ENCODE data around the gene SLC25A51.

SLC25A51 gene

DNA sequence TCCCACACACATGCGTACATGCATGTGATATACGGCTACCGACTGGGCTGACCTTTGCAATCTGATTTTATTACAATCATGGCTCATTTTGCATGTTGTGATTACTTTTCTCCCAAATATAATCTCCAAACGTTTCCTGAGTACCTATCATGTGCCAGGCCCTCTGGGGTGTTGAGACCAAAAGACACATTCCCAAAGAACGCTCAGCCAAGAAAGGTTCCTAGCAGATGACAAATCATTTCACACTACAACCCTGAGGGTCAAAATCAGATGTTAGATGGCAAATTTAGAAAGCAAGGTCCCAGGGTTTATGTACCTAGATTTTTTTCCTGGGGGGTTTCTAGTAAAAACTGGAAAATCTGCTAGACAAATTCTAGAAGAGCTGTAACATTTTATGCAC lies 32.4 kb upstream of the SLC25A51 start:
- no peak for DNase-seq

GRCh38 chr9:37935096-37935495 lies 31.2 kb upstream of the SLC25A51 start:
- no peak for DNase-seq

DNA sequence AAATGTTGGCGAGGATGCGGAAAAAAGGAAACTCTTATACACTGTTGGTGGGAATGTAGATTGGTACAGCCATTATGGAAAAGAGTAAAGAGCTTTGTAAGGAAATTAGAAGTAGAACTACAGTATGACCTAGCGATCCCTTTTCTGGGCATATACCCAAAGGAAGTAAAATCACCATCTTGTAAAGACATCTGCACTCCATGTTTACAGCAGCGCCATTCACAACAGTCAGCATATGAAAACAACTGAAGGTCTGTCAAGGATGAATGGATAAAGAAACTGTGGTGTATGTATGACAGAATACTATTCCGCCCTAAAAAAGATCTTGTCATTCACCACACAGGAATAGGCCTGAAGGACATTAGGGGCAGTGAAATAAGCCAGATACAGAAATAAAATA lies 27.7 kb upstream of the SLC25A51 start:
- no peak for DNase-seq

GRCh38 chr9:37929441-37929895 lies 25.5 kb upstream of the SLC25A51 start:
- no peak for DNase-seq

DNA sequence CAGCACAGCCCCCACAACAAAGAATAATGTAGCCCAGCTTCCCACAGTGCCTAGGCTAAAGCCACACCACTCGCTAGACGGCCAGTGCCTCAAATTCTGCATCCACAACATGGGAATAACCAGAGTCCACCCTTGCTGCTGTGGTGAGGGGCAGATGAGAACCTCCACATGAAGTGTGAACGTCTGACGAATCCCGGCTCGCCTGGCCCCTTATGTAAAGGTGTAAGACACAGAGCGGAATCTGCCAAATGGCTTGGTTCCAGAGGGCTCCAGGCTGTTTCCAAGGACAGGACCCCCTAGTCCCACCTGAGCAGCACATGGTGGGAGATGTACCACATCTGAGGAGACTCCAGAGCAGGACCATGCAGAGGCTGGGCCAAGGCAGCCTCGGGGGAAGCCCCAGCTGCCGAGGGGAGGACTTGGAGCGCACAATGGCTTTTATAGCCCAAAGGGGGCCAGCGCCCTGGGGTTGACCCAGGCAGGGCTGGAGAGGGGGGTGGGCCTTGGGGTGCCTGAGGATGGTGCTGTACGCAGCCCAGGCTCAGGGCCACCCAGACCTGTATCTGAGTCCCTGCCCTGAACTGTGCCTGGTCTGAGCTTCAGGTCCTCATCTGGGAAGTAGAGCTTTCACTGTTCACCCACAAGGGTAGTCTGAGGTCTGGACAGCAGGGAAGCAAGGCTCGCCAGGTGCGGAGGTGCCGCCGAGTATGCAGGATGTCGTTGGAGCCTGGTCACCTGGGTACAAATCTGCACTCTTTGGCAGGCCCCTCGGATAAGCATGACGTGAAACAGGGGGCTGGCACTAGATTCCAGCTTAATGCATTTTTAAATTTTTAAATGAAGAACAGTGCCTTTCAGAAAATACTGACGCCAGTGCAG lies 24.9 kb upstream of the SLC25A51 start:
- no peak for DNase-seq

GRCh38 chr9:37927601-37928551 lies 23.9 kb upstream of the SLC25A51 start:
- DNase-seq: no peak

- no peak for DNase-seq
Measured at GRCh38 chr9:37927132-37927531, 23.2 kb upstream of the SLC25A51 start.

GRCh38 chr9:37926737-37927118 lies 22.8 kb upstream of the SLC25A51 start:
- DNase-seq: no peak

DNA sequence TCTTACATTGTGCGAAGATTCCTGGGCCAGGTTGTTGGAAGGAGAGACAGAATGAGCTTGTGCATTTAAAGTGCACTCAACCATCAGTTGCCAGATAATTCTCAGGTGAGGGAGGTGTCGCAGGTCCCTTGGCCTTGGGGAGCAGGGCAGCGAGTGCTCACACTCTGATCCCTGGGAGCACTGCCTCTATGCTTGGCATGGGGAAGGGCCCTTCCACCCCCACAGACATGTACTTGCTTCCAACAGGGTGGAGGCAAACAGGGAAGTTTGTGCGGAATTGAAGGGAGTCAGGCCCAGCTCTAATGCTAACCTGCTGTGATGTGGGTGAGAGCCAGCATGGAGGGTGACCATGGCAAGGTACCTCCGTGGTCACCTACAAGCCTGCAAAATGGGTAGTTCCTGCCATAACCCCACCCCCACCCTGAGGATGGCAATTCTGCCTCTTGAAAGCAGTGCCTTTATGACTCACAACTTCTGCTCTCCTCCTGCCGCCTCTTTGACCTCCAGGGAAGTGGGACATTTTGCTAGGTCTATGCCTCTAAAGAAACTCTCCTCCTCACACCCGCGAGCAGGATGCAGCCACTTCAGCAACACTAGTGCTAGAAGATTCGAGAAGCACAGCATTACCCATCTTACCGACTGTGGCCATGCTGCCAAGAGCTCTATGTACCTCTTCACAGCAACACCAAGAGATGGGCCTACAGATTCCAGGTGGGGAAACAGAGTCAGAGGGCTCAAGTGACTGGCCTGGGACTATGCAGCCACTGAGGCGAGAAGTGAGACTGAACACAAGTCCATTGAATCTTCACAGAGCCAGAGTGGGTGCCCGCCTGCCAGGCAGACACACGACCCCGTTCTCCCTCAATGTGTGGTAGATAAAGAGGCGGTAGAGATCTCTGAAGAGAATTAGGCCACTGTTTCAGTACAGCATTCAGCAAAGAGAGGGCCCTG lies 22.1 kb upstream of the SLC25A51 start:
- no peak for DNase-seq

DNA sequence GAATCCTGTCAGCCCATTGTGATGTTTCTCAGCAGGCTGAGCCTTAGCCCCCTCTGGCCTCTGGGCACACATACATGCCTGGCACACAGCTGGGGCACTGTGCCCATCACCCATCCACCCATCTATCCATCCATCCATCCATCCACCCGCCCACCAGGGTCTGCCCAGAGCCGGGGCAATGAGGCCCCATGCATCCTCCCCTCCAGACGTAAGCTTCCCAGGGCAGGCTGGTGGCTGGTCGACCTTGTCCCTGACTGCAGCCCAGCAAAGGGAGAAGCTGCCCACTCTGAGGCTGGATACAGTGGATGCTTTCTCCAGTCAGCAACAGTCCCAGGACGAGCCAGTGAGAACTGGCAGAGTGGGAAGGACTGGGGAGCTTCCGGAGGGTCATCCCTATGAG lies 21.1 kb upstream of the SLC25A51 start:
- no peak for DNase-seq

DNA sequence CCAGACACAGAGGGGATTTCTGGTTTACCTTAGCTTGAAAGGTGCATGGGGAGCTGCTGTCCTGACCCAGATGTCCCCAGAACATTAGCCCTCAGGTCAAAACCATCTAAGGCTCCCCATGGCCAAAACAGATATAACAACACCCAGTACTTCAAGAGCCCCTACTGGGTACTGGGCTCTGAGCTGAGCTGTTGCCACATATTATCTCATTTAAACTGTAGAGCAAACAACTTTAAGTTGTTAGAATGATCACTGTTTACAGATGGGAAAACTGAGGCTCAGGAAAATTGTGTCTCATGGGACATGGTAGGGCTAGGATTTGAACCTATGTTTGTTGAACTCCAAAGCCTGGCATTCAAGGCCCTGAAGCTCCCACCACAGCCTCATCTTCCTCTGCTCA lies 20.6 kb upstream of the SLC25A51 start:
- DNase-seq: no peak

- no peak for DNase-seq
Measured at GRCh38 chr9:37923796-37924427, 20.0 kb upstream of the SLC25A51 start.

- DNase-seq: no peak
Measured at GRCh38 chr9:37923118-37923795, 19.3 kb upstream of the SLC25A51 start.

DNA sequence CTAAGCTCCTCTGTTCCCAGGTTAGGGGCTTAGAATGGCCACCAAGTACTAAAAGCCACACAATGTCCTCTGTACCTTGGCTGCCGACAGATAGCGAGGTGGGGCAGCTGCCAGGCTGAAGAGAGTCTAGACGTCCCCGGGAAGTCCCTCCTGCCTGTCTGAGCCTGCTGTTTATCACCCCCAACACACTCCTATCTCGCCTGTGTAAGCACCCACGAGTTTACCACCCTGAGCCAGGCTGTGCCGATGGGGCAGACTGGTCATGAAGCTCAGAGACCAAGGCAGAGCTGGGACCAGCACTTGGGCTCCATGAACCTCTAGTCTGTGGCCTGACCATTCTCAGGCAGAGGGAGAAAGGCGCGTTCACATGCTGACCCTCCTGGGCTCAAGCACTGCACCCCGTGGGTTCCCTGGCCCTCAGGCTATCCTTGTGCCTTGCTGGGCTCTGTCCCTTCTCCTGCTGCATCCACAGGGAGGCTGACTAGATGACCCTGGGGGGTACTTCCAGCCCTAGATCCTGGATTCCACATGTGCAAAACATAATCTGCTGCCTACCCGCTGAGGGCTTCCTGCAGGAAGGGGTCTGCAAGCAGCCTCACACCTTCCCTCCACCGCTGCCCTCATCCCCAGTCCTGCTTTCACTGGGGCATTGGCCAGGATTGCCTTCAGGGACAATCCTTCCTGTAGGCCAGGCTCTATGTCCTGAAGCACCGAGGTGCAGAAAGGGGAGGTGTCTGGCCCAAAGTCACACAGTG lies 18.6 kb upstream of the SLC25A51 start:
- no peak for DNase-seq

GRCh38 chr9:37921546-37922300 lies 17.8 kb upstream of the SLC25A51 start:
- DNase-seq: no peak

- no peak for DNase-seq
Measured at GRCh38 chr9:37921168-37921510, 17.2 kb upstream of the SLC25A51 start.

GRCh38 chr9:37920471-37921167 lies 16.7 kb upstream of the SLC25A51 start:
- DNase-seq: no peak

- no peak for DNase-seq
Measured at GRCh38 chr9:37919956-37920335, 16.0 kb upstream of the SLC25A51 start.

DNA sequence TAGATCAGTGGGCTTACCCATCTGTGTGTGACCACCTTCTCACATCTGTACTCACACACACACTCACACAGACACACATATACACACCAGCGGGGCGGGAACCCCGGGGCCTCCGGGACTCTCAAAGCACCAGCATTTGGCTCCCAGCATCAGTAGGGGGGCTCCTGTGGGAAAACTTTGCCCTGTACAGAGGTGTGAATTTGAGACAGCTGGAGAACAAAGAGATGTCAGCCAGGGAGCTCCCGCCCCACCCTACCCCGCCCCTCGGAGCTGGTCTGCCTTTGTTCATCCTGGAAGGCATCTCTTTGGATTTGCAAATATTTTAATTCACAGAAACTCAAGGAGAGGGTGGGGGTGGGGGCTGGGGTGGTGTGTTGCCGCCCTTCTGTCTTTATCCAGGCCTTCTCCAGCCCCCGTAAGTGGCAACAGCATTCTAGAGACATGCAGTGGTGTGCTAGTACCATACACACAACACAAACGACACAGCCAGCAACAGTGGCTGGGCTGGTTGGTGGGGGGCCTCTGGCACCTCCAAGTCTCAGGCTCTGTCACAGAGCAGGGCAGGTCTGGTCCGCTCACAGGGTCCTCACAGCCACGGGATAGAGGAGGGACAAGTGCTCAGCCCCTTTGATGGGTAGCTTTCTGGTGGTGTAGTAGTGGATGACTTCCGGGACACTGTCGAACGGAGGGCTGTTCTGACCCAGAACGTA lies 15.5 kb upstream of the SLC25A51 start:
- DNase-seq: no peak
